Activated effector memory CD4-positive, alpha-beta T cell treated with Interleukin-2 at 50 U/mL for 16 hours (primary cell): ENCODE data around the gene CALD1.

Experiments
- DNase-seq: peaks from one replicate; pipeline ENCODE4 v3.0.0-alpha.2; 2020

The CALD1 gene

DNA sequence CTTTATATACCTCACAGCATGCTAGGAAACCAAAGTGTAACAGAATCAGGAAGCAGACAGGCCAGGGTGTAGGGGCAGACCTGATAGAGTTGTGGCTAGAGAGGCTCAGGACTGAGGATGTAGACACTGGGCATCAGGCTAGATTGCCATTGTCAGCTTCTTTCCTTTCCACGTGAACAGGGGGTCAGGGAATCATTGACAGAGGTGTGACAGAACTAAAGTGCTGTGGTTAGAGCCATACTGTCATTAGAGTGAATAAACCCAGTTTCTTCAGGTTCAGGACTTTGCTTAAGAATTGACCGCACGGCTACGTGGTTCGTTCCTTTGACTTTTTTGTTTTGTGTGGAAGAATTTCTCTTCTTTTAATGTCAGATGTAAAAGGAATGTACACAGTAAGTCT is 90.7 kb downstream of the CALD1 start:
- no peak for DNase-seq

DNA sequence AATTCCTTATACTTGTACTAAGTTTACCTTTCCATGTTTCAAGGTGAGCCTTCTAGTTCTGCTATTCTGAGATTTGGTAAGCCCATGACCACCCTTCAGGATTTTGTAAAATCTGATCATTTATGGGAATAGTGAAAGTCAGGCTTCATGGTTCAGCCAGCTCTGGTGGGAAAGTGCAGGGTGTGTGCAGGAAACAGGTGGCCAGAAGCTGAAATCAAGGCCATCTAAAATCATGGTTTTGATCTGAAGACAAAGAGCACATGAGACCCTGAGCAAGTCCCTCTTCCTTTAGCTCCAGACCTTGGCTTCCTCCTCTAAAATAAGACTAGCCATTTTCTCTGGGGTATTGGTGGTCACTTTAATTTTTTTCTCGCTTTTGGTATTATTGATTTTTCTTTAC is 91.3 kb downstream of the CALD1 start:
- no peak for DNase-seq

DNA sequence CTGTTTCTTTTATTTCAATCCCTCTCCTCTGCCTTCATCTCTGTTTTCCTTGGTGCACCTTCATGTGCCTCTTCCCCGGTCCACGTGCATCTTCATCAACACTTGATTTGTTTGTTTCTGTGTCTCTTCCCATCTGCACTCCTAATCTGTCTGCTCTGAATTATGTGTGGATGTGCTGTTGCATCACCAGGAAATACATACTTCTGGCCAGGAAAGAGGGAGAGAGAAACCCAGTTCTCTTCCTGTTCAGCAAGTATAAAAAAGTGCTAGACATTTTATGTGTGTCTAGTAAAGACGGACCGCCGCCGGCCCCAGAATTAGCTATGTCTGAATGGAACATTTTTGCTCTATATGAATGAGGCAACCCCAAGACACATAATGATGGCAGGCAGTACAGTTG is 93.8 kb downstream of the CALD1 start:
- DNase-seq, result no peak

DNA sequence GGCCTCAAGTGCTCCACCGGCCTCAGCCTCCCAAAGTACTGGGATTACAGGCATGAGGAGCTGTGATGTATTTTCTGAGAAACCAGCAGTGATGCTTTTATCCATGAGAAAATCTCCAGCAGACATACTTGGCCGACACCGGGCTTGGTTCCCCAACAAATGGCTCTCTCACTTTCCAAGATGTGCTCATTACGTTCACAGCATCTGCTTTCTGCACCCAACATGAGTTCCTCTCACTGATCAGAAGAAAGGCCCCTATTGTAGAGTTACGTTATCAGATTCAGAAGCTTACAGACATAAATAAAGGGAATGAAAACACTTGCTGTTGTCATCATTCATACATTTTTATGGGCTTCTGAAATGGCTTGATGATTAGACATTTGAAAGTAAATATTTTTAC is 95.0 kb downstream of the CALD1 start:
- DNase-seq, result no peak

DNA sequence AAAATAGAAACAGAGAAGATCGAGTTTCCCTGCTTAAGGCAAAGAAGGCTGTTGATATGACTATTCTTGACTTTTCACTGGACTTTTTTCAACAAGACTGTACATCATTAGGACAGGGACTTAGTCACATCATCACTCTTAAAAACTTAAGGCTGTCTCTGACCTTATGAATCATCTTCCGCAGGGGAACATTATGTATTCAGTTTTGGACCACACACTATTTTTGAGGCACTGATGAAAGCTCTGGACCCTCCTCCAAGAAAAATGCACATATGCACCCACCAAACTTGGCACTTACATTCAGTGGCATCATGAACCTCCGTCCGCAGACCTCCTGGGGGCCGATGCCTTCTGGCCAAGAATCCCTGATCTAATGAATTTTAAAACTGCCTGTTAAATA is 96.4 kb downstream of the CALD1 start:
- DNase-seq, result no peak

DNA sequence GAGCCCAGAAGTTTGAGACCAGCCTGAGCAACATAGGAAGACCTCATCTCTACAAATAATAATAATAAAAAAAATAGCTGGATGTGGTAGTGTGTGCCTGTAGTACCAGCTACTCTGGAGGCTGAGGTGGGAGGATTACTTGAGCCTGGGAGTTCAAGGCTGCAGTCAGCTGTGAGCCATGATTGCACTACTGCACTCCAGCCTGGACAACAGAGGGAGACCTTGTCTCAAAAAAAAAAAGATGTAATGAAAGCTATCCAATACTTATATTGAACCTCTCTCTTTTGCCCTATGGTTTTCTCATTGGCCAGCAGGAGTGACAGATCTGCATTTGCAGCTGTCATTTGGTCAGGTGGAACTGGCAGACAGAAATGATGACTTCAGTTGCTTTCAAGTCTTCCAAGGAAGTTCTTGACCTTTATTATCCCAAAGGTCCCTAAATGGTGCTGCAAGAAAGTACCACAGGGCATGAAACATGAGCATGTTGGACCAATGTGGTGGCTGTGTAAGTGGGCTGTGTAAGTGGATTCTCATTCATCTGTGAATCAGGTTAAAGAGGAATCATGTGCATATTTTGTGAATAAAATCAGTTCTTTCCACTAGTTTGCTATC is 99.4 kb downstream of the CALD1 start:
- no peak for DNase-seq

DNA sequence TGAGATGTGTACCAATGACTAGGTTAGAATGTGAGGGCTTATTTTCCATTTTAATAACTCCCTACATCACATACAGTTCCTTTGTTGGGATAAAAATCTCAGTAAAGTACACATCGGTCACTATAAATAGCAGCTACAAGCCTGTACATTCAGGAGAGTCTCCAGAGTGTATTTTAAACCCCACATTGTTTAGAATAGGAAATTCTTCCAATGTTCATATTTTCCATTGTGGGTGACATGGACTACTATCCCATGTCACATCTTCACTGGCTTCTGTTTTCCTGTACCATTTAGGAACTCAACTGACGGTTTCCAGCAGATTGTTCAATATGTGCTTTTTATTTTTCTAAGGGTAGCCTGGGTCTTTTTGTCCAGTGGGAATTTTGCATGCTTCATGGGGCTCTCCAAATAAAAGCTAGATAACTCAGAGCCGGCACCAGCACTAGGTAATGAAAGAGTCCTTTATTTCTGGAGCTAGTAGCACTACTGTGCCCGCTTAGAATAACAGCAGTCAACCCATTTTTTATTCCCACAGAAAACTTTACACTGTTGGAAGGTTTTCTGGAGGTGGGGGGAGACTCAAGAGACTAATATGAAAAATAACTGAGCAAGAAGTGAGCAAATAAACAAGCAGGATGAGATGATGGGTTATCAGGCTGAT is 100.5 kb downstream of the CALD1 start:
- DNase-seq, result no peak

DNA sequence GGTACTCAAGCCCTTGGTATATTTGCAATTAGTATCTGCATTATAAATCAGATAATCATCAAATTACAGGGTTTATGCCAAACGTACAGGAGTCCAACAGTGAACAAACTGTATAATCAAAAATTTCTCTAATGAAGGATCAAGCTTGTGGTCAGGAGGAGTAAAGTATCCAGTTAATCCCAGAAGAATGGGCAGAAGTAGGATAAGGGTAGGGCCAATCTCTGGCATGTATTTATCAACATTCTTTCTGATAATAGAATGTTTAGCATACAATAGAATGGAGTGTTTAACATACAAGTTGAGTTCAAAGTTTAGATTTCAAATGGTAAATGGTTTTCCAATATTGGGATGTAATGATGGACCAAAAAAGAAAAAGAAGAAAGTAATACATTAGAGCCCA is 103.0 kb downstream of the CALD1 start:
- no peak for DNase-seq

DNA sequence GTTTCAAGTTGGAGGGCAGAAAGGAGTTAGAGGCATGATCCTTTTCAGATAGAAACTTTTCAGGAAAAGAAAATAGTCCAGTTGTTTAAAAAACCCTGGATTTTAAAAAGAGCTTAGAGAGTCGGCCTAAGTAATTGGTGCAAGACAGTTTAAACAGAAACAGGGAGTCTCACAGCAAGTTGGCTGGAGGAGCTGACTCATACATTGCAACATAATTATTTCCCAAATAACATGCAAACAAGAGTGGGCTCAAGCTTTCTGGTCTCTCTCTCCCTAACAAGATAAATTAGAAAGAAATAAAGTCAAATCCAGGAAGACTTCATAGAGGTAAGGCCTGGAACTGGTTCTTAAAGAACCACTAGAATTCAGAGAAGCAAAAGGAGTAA is 106.5 kb downstream of the CALD1 start:
- no peak for DNase-seq

DNA sequence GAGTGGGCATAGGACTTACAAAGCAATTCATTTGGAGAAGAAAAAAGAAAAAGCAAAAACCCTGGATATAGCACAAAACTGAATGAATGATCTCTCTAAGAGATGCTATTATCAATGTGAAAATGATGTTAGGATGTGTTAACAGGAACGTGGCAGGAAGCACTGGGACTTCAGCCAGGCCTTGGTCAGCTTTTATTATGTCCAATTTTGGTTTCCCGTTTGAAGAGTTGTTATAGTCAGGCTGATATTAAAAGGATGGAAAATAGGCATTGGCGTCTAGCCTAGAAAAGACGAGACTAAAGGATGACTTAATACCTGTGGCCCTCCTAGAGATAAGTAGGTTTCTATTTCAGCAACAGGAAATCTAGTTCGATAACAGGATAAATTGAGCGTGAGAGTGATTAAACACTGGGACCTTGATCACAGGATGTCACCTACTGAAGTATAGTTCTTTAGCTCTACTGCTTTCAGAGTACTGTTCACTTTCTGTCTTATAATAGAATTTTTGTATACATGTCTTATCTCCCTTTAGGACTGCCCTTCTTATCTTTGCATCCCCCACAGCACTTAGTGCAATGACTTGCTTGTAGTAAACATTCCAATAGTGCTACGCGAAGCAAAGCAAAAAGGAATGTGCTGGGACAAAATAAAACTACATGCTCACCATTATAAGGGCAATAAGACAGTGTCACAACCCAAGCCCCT is 107.1 kb downstream of the CALD1 start:
- no peak for DNase-seq

DNA sequence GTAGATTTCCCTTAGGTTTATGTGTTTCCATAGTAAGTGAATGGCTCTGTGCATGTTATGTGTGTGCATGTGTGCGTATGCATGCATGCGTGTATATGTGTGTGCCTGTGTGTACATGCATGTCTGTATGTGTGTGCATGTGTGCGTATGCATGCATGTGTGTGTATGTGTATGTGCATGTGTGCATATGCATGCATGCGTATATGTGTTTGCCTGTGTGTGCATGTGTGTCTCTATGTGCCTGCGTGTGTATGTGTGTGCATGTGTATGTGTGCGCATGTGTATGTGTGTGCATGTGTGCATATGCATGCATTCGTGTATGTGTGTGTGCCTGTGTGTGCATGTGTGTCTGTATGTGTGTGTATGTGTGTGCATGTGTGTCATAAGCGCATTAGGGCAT is 108.1 kb downstream of the CALD1 start:
- no peak for DNase-seq

DNA sequence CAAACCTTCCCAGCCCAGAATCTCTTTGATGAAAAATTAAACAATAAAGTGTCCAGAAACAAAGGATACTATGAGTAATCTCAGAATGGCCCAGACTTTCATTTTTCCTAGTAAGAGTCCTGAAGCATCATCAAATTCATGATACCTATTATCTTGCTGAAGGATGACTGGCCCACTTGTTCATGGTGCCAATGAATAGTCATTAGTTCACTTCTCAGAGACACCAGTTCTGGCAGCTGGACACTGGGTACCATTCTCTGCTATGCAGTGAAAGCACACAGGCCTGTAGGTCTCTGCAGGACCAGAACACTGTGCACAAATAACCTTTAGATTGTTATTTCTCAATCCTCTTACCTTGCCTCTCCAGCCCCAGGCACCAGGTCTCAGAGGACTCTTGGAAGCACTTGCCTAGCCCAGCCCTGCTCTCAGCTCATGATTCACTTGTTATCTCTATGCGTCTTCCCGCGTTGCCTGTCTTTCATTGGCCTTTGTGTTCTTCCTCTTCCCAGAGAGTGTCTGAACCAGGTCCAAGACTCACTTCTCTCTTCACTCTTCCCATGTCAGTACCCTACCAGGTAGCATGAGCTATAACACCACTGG is 108.8 kb downstream of the CALD1 start:
- DNase-seq, result no peak

DNA sequence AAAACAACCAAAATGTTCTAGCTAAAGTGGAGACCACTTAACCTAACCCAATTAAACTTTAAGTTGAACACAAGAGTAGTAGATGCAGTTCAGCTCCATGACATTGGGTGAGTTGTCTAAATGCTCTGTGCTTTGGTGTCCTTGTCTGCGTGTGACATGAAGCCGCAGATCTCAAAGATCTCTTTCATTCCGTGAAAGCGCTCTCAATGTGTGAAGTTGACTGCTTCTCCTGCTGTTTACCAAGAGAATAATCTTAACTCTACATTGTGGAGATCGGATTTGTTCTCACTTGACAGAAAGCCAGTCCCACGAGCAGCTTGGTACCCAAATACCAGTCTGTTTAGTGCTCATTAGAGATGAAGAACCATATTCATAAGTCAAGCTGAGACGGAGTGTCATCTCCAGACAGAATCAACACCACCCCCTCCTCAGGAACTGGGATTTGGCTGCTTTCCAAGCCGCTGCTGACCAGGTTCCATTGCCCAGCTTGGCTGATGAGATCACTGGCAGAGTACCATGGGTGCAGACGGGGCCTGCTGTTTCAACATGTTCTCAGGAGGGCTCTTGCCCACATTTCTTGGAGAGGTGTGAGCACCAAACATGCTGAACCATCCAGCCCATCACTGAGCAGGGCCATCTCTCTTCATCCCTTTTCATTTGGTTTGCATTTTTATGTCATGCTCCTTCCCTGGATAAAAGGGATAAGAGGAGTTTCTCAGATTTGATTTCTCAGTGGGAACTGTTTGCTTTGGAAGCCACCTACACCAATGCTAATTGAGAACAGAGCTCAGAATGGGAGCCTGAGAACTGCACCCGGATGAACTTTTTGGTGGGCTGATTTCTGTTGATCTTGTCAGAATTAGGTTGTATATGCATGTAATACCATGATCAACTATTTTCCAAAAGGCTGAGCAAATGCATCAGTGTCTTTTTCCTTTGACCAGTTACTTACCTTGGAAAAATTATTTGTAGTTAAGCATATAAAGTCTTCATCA is 111.1 kb downstream of the CALD1 start:
- DNase-seq, result no peak

DNA sequence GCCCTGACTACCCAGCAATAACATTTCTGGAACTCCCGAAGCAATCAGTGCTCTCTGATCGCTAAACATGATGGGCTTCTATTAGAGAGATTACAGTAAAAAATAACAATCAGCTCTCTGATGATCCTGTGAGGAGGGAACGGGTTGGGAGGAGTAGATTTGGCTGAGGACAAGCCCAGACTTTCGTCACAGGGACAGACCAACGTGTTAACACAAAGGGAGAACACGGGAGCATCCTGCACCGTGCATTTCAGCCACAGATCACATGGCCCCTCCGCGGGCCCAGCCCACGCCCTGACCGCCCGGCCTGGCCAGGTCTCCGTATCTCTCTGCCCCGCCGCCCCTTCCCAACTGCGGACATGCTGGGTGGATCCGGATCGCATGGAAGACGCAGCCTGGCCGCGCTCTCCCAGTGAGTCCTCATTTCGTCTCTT is 111.8 kb downstream of the CALD1 start:
- DNase-seq, result no peak

DNA sequence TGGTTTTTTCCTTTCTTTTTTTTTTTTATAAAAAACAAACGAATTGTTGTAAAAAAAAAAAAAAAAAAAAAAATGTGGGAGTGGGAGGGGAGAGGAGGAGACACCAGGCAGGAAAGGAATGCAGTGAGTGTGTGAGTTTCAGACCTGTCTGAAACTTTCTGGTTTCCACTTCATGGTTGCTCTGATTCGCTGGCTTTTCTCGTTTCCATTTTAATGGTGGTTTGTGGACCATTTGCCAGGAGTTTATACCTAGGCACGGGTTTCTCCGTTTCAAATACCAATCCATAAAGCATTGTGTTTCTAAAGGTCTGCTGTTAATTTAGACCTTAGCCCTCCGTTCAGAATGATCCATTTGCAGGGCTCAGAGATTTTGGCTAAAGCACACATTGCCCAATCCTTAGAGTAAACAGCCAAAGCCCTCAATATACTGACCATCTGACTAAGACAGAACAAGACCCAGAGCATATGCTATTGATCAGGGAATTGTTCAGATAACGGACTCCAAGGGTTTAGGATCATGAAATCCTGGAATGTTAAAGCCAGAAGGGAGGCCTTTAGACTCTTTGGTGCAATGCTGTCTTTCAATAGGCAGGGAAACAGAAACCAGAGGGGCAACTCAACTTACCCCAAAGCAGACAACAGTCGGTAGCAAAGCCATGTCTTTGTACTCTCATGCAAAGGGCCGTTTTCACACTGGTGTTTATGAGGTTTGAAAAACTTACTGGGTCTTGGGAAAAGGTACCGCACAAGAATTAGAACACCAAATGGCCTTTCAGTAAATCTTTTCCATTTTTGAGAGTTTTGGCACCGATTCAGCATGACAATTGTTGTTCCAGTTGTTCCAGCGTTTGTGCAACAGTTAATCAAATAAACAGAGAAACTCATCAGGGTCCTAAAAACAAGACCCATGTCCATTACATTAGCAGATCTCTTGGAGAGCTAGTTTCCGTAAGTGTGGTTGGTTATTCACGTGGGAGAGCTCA is 112.6 kb downstream of the CALD1 start:
- DNase-seq, result no peak

DNA sequence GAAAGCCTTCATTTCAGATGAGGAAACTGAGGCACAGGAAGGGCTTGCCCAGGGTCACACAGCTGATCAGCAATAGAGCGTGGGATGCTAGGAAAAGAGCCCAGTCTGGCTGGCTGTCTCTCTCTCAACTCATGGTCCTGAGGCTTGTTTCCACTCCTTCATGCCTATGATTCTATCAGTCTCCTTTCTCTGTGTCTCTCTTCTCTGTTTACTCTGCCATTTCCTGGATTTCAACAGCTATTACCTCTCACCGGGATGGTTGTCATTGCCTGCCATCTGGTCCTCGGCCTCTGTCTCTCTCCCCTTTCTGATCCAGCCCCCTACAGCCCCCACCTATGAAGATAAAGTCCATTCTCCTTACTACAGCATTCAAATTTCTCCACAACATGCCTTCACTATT is 113.5 kb downstream of the CALD1 start:
- no peak for DNase-seq

DNA sequence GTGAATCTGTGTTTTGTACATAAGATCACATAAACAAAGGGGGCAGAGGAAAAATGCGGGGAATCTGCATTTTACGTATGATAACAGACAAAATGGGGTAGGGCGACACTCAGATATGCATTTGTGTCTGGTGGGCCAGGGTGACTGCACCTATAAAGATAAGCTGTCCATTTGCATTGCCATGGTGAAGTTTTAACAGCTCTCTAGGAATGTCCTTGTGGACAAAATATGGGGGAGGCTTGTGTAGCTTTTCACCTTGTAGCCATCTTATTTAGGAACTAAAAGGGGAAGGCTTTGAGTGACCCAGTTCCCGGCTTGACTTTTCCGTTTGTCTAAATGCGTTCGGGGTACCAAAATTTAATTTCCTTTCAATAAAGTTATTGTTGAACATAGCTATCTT is 114.5 kb downstream of the CALD1 start:
- DNase-seq, result no peak

DNA sequence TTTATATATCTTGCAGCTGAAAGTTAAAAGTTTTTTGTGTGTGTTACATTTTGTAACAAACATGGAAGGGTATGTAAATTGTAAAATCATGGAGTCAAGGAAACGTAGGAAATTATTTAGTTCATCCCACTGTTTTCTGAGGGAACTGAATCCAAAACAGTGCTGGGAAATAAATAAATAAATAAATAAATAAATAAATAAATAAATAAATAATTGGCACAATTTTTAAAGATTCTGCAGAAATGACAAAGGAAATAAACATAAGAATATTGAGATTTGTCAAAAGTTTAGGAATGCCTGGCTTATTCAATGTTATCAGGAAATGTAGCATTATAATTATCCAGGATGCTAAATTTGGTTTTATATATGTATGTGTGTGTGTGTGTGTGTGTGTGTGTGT is 115.5 kb downstream of the CALD1 start:
- no peak for DNase-seq

DNA sequence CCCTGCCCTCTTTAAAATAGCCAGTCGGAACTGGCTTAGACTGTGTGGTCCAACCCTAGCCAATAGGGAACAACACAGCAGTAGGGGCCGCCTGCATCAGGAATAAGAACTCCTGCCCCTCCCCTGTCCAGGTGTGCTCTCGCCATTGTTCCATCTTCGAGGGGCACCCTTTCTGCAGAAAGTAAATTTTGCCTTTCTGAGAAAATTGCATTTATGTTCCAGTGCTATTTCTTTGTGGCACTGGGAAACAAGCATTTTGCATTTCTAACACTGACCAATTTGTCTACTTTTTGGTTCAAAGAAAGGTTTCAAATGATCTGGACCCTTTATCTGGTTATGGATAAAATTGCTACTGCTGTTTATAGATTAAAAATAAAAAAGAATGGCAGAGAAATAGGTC is 116.6 kb downstream of the CALD1 start:
- DNase-seq, result no peak

DNA sequence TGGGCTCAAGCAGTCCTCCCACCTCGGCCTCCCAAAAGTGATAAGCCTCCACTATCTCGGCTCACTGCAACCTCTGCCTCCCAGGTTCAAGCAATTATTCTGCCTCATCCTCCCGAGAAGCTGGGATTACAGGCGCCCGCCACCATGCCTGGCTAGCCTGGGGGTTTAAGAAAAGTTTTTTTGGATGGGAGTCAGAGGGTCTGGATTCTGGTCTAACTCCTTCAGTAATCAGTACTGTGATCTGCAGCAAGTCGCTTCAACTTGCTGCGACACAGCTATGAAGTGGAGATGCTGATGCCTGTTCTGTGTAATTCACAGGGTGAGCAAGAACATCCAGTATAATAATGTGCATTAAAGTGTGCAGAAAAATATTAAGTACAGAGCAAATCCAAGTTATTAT is 118.5 kb downstream of the CALD1 start:
- DNase-seq, result no peak

DNA sequence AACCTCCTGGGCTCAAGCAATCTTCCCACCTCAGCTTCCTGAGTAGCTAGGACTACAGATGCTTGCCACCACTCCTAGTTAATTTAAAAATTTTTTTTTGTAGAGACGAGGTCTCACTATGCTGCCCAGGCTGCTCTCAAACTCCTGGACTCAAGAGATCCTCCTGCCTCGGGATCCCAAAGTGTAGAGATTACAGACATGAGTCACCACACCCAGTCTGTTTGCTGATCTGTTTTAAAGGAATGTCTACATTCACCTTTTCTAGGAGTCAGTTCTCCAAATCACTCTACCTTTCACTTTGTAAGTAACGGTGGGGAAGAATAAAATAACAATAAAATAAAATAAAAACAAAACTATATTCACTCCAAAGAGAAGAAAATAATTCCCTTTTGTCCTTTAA is 120.3 kb downstream of the CALD1 start:
- no peak for DNase-seq
